Hypothalamus (tissue), 51 donors: ENCODE data around the gene MCL1.

Source experiments
- DNase-seq, 51 donors: peaks; one replicate each; lab custom pipeline; 2025; lab: John Stamatoyannopoulos, UW

The MCL1 gene

GRCh38 chr1:150546294-150546937 lies 33.0 kb downstream of the MCL1 start:
- no peak for DNase-seq

GRCh38 chr1:150545486-150546032 lies 33.9 kb downstream of the MCL1 start:
- no peak for DNase-seq

- no peak for DNase-seq
Observed at GRCh38 chr1:150544204-150544603, 35.2 kb downstream of the MCL1 start.

- DNase-seq, result no peak
Observed at GRCh38 chr1:150543500-150544143, 35.8 kb downstream of the MCL1 start.

- DNase-seq, result no peak
Observed at GRCh38 chr1:150537732-150538684, 41.4 kb downstream of the MCL1 start.

- no peak for DNase-seq
Observed at GRCh38 chr1:150536836-150537731, 42.3 kb downstream of the MCL1 start.

GRCh38 chr1:150535511-150536287 lies 43.7 kb downstream of the MCL1 start:
- no peak for DNase-seq

- DNase-seq, result no peak
Observed at GRCh38 chr1:150534002-150534401, 45.4 kb downstream of the MCL1 start.

- DNase-seq, result peak in 1 of 51 donors; percentile 47
Observed at GRCh38 chr1:150532860-150533259, 46.5 kb downstream of the MCL1 start.

GRCh38 chr1:150530491-150531159 lies 48.8 kb downstream of the MCL1 start:
- no peak for DNase-seq

- DNase-seq, result no peak
Observed at GRCh38 chr1:150529017-150529416, 50.4 kb downstream of the MCL1 start.

GRCh38 chr1:150528196-150528595 lies 51.2 kb downstream of the MCL1 start:
- DNase-seq, result no peak

GRCh38 chr1:150525348-150525747 lies 54.1 kb downstream of the MCL1 start:
- no peak for DNase-seq
